T1000 (cell line): ENCODE data around the gene RBM11.
"Not testable (repeated sequence)": the region's sequence is repeated elsewhere in the genome, so short reads cannot be mapped to it uniquely, and the experiment has no call there.

Experiments
- DNase-seq: peaks from one replicate; lab custom pipeline; 2025; ENCODE audit warnings: mixed read lengths; lab: John Stamatoyannopoulos, UW

RBM11 gene, protein sequence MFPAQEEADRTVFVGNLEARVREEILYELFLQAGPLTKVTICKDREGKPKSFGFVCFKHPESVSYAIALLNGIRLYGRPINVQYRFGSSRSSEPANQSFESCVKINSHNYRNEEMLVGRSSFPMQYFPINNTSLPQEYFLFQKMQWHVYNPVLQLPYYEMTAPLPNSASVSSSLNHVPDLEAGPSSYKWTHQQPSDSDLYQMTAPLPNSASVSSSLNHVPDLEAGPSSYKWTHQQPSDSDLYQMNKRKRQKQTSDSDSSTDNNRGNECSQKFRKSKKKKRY

DNA sequence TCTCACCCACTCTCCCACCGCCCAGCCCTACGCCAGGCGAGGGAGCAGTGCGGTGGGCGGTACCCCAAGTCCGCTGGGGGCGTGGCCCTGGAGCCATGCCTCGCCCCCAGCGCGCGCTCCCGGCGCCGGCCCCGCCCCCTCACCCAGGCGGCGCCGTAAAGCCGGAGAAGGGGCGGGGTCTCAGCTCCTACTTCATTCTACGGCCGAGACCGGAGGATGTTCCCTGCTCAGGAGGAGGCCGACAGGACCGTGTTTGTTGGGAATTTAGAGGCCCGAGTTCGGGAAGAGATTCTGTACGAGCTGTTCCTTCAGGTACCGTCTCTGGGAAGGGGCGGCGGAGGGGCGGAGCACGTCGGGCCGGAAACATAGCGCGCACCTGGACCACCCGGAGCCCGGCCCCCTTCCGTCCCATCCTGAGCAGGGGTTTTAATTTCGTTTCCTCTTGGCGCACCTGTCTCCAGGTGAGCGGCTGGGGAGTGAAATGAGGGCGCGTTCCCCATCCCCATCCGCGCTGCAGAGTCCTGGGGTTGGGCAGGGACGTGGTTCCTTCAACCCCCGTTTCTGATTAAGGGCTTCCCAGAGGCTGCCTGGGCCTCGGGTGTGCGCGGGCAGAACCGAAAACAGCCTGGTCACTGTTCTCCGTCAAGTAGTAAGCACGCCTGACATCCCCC lies at the start of gene RBM11:
Gene RBM11, plus strand, starts transcription at position 187 of the 671 bp plus-strand sequence. Its CDS starts 30 bp downstream, at position 217.
- peak; percentile 28 for DNase-seq

DNA sequence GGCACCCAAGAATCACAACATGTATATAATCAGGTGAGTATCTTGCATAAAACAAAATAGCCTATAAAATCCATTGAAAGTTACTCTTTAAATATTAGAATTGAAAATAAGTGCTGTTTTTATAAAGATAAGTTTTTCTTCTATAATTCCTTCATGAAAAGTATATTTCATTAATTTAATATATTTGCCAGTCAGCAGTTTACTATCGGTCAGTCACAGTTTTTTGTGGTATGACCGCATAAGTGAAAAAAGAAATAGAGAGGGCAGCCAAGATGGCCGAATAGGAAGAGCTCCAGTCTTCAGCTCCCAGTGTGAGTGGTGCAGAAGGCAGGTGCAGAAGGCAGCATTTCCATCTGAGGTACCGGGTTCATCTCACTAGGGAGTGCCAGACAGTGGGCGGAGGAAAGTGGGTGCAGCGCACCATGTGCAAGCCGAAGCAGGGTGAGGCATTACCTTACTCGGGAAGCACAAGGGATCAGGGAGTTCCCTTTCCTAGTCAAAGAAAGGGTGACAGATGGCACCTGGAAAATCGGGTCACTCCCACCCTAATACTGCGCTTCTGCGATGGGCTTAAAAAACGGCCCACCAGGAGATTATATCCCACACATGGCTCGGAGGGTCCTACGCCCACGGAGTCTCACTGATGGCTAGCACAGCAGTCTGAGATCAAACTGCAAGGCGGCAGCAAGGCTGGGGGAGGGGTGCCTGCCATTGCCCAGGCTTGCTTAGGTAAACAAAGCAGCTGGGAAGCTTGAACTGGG lies 49.3 kb upstream of the RBM11 start:
- not testable (repeated sequence) for DNase-seq

DNA sequence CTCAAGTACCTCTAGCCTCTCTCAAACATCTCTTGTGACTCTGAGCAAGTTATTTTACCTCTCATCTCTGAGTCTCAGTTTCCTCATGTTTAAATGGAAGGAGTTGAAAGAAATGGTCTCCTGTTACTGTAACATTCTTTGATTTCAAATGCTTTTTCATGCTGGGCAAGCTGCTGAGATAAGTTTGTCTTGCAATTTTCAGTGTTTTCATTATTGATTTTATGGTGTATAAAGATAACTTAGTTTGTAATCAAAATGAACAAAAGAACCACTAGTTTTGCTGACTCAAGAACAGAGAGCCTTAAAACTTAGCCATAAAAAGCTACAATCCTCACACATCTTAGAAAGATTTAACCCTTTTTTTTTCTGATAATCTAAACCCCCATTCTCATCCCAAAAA lies 9.7 kb upstream of the RBM11 start:
- no peak for DNase-seq

DNA sequence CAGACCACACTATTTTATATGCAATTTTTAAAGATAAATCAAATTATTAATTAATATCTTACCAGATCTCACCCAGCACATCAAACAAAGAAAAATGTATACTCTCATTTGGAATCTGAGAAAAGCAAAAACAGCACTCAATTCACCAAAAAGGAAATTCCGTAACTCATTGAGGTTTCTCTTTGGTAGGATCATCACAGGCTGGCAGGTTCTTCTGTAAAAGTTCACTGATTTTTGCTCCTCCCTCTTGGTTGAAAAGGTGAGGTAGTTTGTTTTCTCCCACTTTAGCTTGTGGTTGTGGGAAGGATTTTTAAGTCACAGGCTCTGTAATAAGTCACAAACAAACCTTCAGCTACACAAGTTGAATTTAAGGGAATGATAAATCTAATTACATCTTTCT lies 5.2 kb upstream of the RBM11 start, which contains the start of gene LIPI:
Gene LIPI, minus strand, starts transcription at position 218 of the 400 bp plus-strand sequence. Its CDS starts 110 bp downstream, at position 108.
- DNase-seq, result no peak

DNA sequence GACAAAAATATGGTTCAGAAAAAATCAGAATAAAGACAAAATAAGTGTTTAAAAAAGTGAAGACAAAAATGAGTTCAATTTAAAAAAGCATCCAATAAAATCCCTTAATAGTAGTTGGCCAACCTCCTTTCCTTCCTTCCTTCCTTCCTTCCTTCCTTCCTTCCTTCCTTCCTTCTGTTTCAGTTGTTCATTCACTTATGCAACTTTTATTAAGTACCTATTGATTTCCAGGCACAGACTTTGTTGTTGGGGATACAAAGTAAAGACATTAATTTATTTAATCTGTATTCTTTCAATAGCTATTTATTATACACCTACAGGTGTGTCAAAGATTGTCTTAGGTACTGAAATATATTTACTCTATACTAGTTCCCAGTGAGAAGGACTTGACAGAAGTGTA lies 2.8 kb upstream of the RBM11 start:
- no peak for DNase-seq

DNA sequence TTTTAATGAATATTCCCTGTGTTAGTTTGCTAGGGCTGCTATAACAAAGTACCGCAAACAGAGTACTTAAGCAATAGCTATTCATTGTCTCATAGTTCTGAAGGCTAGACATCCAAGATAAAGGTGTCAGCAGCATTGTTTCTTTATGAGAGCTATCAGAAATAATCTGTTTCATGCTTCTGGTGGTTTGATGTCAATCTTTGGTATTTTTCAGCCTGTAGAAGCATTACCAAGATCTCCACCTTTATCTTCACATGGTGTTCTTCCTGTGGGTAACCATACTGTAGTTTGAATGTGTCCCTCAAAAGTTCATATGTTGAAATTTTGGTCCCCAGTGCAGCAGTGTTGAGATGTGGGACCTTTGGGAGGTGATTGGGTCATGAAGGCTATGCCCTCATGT lies 7.4 kb downstream of the RBM11 start:
- DNase-seq, result no peak

DNA sequence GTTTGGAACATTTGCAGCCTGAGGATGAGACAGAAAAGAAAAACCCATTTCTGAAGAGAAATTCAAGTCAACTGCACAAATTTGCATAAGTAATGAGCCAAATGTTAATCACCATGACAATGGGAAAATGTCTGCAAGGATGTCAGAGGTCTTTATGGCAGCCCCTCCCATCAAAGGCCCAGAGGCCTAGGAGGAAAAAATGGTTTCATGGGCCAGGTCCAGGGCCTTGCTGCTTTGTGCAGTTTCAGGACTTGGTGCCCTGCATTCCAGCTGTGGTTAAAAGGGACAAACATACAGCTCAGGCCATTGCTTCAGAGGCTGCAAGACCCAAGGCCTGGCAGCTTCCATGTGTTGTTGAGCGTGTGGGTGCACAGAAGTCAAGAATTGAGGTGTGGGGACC lies 13.4 kb downstream of the RBM11 start:
- no peak for DNase-seq

DNA sequence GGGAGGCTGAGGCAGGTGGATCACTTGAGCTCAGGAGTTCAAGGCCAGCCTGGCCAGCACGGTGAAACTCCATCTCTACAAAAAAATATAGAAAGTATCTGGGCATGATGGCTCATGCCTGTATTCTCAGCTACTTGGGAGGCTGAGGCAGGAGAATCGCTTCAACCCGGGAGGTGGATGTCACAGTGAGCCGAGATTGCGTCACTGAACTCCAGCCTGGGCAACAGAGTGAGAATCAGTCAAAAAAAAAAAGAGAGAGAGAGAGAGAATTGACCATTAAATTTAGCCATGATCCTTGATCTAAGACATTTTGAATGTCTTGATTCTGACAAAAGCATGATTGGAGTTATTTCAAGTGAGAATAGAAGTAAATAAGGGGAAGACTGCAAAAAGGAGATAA lies 19.1 kb downstream of the RBM11 start:
- DNase-seq, result no peak

DNA sequence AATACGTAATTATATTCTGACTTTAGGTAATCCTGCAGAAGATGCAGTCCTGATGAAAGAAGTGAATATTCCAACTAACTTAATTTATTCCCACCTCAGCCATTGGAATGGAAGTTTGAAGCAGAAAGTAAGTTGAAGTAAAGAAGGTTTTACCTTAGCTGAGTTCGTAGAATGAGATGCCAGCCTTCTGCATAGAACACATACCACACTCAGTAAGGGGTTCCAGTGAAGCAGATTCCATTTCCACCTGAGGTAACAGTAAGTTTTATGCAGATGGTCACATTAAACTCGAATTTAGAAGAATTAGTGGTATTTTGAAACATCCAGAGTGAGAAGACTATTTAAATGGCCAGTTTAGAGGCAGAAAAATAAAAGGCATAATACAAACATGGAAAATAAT lies 20.2 kb downstream of the RBM11 start:
- no peak for DNase-seq

DNA sequence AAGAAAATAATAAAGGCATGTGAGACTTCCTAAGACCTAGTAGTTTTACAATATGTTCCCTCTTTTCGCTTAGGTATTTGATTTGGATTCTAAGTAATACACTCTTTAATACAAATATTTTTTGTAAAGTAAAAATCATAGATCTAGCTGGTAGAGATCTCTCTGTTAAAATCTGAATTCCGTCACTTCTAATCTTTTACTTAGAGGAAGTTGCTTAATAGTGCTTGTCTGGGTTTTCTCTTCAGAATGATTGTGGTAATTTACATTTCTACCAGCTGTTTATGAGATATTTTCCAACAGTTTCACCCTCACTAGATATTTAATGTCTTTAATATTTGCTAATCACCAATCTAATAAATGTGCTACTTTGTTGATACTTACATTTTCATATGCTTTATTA lies 23.3 kb downstream of the RBM11 start:
- no peak for DNase-seq

DNA sequence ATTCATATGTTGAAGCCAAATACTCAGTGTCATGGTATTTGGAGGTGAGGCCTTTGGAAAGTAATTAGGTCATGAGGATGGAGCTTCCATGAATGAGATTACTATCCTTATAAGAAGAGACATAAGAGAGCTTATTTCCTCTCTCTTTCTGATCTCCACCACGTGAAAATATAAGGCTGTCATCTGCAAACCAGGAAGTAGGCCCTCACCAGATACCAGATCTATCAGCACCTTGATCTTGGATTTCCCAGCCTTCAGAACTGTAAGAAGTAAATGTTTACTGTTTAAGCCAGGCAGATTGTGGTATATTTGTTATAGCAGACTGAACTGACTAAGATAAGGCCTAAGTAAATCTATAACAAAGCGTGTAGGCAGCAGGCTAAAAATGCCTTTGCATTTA lies 25.3 kb downstream of the RBM11 start:
- DNase-seq, result no peak

DNA sequence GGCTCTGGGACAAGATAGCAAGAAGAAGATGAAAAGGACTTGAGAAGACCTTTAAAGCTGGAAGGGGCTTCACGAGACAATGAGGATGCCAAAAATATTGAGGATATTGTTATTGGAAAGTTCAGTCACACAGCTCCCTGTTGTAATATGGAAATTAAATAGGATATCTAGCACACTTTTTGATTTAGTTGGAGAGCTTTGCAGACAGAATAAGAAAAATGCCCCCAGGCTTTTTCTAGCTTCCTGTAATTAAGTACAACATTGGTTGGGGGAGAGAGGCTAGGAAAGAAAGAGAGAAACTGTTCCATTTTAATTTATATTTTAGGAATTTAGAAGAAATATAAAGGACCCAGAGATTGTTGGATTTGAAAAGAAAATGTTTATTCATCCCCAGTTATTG lies 27.5 kb downstream of the RBM11 start:
- DNase-seq, result no peak

DNA sequence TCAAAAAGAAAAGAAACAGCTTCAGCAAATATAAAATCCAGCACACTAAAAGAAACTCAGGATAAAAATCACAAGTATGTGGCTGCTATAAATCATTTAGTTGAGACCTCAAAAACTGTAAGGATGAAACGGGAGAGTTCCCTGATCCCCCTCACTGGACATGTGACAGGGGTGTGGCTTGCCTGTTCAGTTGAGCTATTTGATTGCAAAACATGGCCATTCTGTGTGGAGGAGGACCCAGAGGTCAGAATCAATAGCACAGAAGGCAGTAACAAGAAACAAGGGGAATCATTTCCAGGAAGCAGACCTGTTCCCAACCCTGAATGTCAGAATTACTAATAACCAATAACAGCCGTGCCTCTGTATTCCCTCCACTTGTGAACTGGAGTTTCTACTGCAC lies 27.9 kb downstream of the RBM11 start:
- no peak for DNase-seq

DNA sequence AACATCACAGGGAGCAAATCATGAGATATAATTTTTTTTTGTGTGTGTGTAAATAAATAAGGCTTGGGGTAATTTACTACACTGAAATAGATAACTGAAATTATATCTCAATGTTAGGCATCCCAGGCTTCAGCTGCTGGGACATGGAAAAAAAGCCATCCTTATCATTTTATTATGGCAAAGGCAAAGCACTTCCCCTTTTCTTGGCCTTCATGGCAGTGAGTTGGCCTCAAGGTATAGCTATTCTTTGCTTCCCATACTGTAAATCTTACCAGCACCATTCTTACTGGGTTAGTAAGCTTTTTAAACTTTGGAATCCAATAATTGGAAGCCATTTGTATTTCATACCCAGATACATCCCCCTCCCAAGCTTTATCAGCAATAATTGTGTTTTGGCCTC lies 29.0 kb downstream of the RBM11 start:
- no peak for DNase-seq

DNA sequence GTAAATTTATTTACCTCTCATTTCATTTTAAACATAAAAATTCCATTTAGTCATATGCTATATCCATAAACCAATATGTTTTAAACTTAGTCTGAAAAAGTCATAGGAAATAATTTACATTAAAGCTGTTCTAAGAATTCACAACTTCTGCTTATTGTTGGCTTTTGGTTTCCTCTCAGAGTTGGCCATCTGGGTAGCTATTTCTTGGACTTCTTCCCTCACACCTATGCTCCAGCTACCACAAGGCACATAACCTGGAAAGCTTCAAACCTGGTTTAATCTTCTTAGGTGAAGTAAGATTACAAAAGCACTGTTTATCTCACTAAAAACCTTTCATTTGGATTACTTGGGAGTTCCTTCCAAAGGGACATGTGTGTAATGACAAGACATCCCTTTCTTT lies 29.8 kb downstream of the RBM11 start:
- DNase-seq, result no peak

DNA sequence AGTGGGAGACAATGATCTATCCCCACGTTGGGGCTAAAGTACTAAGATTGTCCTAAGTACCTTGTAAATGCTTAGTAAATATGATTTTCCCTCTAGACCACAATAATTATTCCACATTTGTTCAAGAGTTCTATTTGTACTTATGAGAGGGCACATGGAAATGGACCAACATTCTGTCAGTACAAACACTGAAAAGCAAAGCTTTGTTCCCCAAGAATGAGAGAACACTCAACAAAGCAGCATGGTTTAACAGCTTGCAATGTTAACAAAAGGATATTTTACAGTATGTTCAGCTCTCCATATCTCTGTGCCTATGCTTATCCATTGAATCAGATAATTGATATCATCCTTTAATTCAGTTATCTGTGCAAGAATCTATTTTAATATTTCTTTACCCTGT lies 35.4 kb downstream of the RBM11 start:
- DNase-seq, result no peak

DNA sequence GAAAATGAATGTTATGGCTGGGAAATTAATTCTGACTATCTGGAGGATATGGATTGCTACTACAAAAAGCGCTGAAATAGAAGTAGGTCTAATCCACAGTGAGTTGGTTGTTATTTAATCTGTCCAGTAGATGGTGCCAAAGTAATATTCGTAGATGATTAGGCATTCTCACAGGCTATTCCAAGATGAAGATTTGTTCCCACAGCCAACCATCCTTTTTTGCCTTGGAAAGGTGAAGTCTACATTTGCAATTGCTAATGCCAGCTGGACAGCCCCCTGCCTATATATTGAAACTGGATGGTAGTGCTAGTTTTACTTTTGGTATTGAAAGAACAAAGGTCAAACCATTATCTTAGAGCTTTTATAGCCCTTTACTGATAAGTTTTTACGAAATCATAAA lies 43.8 kb downstream of the RBM11 start:
- no peak for DNase-seq

DNA sequence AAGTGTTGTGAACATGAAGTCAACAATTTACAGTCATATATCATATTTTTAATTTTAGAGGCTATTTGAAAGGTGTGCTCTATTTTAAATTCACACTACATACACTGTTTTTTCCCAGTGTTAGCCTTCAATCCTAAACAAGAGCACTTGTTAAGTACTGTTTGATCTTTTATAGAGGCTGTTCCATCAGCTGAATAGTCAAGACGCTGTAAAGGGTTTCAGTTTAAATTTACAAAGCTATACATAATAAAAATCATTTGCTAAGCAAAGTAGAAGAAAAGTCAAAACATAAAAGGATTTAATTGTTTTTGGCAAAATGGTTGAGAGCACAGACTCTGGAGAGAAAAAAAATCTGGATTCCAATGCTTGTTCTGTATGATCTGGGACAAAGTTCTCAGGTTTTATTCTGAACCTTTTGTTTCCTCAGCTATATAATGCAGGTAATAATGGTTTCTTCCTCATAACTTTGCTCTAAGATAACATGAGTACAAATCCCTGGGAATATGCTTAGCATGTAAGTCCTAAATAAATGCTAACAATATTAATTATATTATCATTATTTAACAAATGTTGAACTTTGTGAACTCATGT lies 44.3 kb downstream of the RBM11 start:
- DNase-seq, result no peak

DNA sequence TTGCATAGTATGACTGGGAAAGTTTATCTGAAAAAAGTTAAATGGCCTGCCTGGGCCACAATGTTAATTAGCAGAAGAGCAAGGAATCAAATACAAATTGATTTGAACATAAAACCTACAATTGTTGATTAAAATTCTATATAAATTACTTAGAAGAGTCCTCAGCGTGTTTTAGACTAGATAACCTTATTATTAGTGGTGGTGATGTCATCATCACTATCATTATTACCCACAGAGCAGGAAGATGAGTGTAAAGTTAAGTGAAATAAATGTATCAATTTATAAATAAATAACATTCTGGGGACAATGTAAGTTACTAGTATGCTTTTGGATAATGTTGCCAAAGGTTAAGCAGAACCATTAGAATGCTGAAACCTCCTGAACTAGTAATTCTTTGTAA lies 46.1 kb downstream of the RBM11 start:
- no peak for DNase-seq

DNA sequence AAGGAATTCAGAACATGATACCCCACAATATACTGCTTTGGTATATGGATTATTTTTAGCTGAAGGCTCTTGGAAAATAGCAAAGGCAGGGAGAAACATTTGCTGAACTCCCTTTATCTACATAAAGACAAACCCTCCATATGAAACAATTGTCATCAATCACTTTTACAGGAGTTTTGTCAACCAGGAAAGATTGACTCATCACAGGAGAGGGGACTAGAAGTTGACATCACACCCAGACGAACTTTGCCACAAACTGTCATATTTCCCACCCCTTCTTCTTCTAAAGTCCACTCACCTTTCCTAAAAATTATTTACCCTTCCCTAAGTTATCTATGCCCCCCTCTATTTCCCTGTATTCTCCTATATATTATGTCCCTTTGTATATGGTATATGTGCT lies 47.9 kb downstream of the RBM11 start:
- no peak for DNase-seq

DNA sequence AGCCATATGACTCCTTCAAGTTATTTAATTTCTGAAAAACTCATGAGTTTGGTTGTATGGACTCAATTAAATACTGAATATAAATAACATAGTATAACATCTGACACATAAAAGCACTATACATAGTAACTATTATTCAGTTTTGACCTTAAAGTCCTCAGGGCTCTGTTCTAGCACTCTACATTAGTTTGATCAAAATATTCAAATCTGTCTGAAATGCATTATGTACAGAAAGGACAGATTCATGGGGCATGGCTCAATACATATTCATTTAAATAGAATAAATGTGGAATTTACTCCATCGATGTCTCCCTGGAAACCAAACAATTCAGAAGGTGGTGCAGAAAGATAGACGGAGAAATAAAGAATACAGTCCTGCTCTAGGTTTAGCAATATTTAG lies 49.1 kb downstream of the RBM11 start:
- no peak for DNase-seq

DNA sequence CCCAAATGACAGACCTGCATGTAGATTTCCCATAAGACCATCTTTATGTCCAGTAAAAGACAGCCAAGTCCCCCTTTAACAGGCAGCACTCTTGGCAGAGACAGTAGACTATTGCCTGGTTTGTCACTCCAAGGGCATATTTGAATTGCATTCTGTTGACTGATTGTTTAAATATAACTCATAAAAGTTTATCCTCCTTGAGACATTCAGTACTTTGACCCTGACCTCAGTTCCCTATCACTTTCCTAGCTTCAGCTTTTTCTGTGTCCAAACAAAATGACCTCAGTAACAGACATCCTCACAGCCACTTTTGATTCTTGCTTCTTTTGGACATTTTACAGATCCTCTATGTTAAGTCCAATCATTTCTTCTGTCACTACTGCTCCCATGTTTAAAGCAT lies 51.1 kb downstream of the RBM11 start:
- no peak for DNase-seq

DNA sequence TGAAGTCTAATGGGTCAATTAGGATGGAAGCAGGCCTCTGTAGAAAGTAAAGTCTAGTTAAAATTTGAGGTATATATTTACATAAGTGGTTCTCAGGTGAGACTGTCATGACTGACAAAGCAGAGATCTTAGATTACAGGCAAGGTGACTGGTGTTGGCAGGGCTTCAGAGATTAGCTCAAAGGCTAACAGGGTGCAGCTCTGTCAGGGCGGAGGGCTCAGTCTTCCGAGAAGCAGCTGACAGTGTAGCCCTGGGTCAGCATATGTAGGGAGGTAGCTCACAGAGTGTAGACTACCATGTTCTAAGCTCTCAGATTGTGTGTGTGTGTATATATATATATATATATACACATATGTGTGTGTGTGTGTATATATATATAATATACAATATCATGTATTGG lies 54.7 kb downstream of the RBM11 start:
- no peak for DNase-seq
